H1 (cell line): ENCODE results near the gene TRAF3IP1. TPM values are rescaled to one million over a fixed set of nuclear protein-coding genes. Genes with fewer than 3 reads are reported as not detected.
A peak's percentile ranks its signal among the peaks of the same experiment; 100 is the strongest.

Experiments
- CTCF ChIA-PET: fragments of 300-600 bp; sonication (Branson Sonifier 250); formaldehyde crosslinking; loops from one replicate; lab custom pipeline; 2021; ENCODE audit not compliant: partially characterized antibody; lab: Charles Lee
- POLR2A ChIA-PET: fragments of 300-600 bp; sonication (Branson Sonifier 250); formaldehyde crosslinking; loops from one replicate; lab custom pipeline; 2021; ENCODE audit warnings: inconsistent platforms; ENCODE audit not compliant: partially characterized antibody; lab: Charles Lee
- DNase-seq, 2 experiments: peaks; one replicate each; pipeline versions ENCODE4 v3.0.0 to v3.0.0-alpha.2; 2010 to 2022; ENCODE audit warnings: low spot score in 2 of 2, low read depth in 1 of 2, mixed read lengths in 1 of 2
- FAIRE-seq: peaks from 2 replicates; lab custom pipeline; 2011; peaks lifted over from hg19 to GRCh38; lab: Jason Lieb, UNC
- H2AFZ ChIP-seq: 2 replicates; pipeline ENCODE4 v1.8.1; 2012; ENCODE audit warnings: low read length, inconsistent platforms
- H2AK5ac ChIP-seq: 2 replicates; pipeline ENCODE4 v1.6.1; 2013; ENCODE audit warnings: low read depth, low read length
- H2BK120ac ChIP-seq: replicated peaks from 2 replicates; pipeline ENCODE3; 2013; ENCODE audit warnings: low read depth, low read length, inconsistent platforms
- H2BK12ac ChIP-seq: 2 replicates; pipeline ENCODE4 v1.6.1; 2013; ENCODE audit warnings: low read depth, low read length
- H2BK15ac ChIP-seq: 2 replicates; pipeline ENCODE4 v1.6.1; 2013; ENCODE audit warnings: low read length
- H2BK20ac ChIP-seq: 2 replicates; pipeline ENCODE4 v1.6.1; 2013; ENCODE audit warnings: low read length
- H2BK5ac ChIP-seq: 2 replicates; pipeline ENCODE4 v1.6.1; 2013; ENCODE audit warnings: low read depth, low read length
- H3K14ac ChIP-seq: 2 replicates; pipeline ENCODE4 v1.6.1; 2013; ENCODE audit warnings: inconsistent platforms; ENCODE audit not compliant: insufficient read length
- H3K18ac ChIP-seq: 2 replicates; pipeline ENCODE4 v1.6.1; 2013; ENCODE audit warnings: low read length; ENCODE audit errors: extremely low read depth
- H3K23ac ChIP-seq: 2 replicates; pipeline ENCODE4 v1.6.1; 2013; ENCODE audit warnings: inconsistent platforms; ENCODE audit not compliant: insufficient read length
- H3K23me2 ChIP-seq: 2 replicates; pipeline ENCODE4 v1.6.1; 2013; ENCODE audit warnings: low read depth, low read length
- H3K27ac ChIP-seq: 2 replicates; pipeline ENCODE4 v1.6.1; 2011; ENCODE audit warnings: low read depth, low read length, inconsistent platforms
- H3K27me3 ChIP-seq, 4 experiments: replicated peaks in 1 of 4; 1 replicate in 1 of 4; 2 replicates in 3 of 4; pipeline versions ENCODE4 v1.6.1 to v1.8.1; 2011 to 2013; ENCODE audit warnings: low read length in 3 of 4, mild to moderate bottlenecking in 3 of 4, inconsistent platforms in 2 of 4, mixed read lengths in 2 of 4, moderate library complexity in 1 of 4; ENCODE audit not compliant: control insufficient read depth in 3 of 4, insufficient read depth in 3 of 4; ENCODE audit errors: extremely low read depth in 1 of 4
- H3K36me3 ChIP-seq, 4 experiments: 2 replicates each; pipeline versions ENCODE4 v1.6.1 to v1.8.1; 2011 to 2013; ENCODE audit warnings: mild to moderate bottlenecking in 4 of 4, low read length in 3 of 4, moderate library complexity in 2 of 4, control low read depth in 1 of 4, inconsistent platforms in 1 of 4; ENCODE audit not compliant: insufficient read depth in 4 of 4, control insufficient read depth in 2 of 4
- H3K4ac ChIP-seq: replicated peaks from 2 replicates; pipeline ENCODE3; 2013; ENCODE audit warnings: low read length, low read depth, mixed read lengths, inconsistent platforms; ENCODE audit not compliant: insufficient read length
- H3K4me1 ChIP-seq, 4 experiments: replicated peaks in 1 of 4; 1 replicate in 1 of 4; 2 replicates in 3 of 4; pipeline versions ENCODE4 v1.6.1 to v1.8.1; 2011 to 2013; ENCODE audit warnings: low read length in 3 of 4, inconsistent platforms in 2 of 4, mixed read lengths in 1 of 4; ENCODE audit not compliant: insufficient read depth in 4 of 4, control insufficient read depth in 3 of 4
- H3K4me2 ChIP-seq, 2 experiments: 2 replicates each; pipeline versions ENCODE4 v1.6.1 to v1.8.1; 2011 to 2013; ENCODE audit warnings: low read depth in 2 of 2, low read length in 2 of 2, control low read depth in 1 of 2, inconsistent platforms in 1 of 2, mild to moderate bottlenecking in 1 of 2; ENCODE audit not compliant: insufficient read depth in 1 of 2
- H3K4me3 ChIP-seq, 4 experiments: fragments of 200-600, 300-600 bp in 1 of 4; sonication (generic), shearing (Covaris generic), sonication (Bioruptor Twin) in 1 of 4; 2 replicates each; pipeline versions ENCODE4 v1.5.1 to v1.8.1; 2011 to 2016; ENCODE audit warnings: low read length in 4 of 4, low read depth in 3 of 4, control low read depth in 2 of 4, inconsistent platforms in 2 of 4, mild to moderate bottlenecking in 2 of 4, mixed read lengths in 1 of 4, moderate library complexity in 1 of 4; ENCODE audit not compliant: insufficient read depth in 2 of 4; ENCODE audit errors: extremely low read depth in 1 of 4
- H3K56ac ChIP-seq: replicated peaks from 2 replicates; pipeline ENCODE3; 2013; ENCODE audit warnings: low read depth, mild to moderate bottlenecking, mixed read lengths, low read length, inconsistent platforms; ENCODE audit not compliant: insufficient read length
- H3K79me1 ChIP-seq: 2 replicates; pipeline ENCODE4 v1.6.1; 2013; ENCODE audit warnings: low read depth, low read length, control low read depth
- H3K79me2 ChIP-seq, 2 experiments: 2 replicates each; pipeline versions ENCODE4 v1.6.1 to v1.8.1; 2012 to 2013; ENCODE audit warnings: low read length in 2 of 2, mild to moderate bottlenecking in 2 of 2, inconsistent platforms in 1 of 2; ENCODE audit not compliant: insufficient read depth in 2 of 2, control insufficient read depth in 1 of 2
- H3K9ac ChIP-seq, 4 experiments: replicated peaks in 1 of 4; 1 replicate in 1 of 4; 2 replicates in 3 of 4; pipeline versions ENCODE4 v1.6.1 to v1.8.1; 2011 to 2013; ENCODE audit warnings: low read depth in 3 of 4, low read length in 3 of 4, control low read depth in 2 of 4, mild to moderate bottlenecking in 2 of 4, moderate library complexity in 2 of 4, inconsistent platforms in 1 of 4; ENCODE audit errors: extremely low read depth in 1 of 4
- H3K9me3 ChIP-seq, 2 experiments: 2 replicates each; pipeline versions ENCODE4 v1.6.1 to v1.8.1; 2012 to 2013; ENCODE audit warnings: mild to moderate bottlenecking in 2 of 2, moderate library complexity in 2 of 2, control low read depth in 1 of 2, inconsistent platforms in 1 of 2, low read depth in 1 of 2, low read length in 1 of 2, mixed read lengths in 1 of 2; ENCODE audit not compliant: insufficient read depth in 2 of 2
- H4K20me1 ChIP-seq, 2 experiments: replicated peaks in 1 of 2; 2 replicates each; pipeline versions ENCODE3 to v1.8.1; 2011 to 2013; ENCODE audit warnings: inconsistent platforms in 2 of 2, low read length in 2 of 2, mild to moderate bottlenecking in 1 of 2; ENCODE audit not compliant: insufficient read depth in 2 of 2, control insufficient read depth in 1 of 2
- H4K5ac ChIP-seq: 2 replicates; pipeline ENCODE4 v1.6.1; 2013; ENCODE audit warnings: low read length, low read depth, mixed read lengths, inconsistent platforms; ENCODE audit not compliant: insufficient read length
- H4K8ac ChIP-seq: 2 replicates; pipeline ENCODE4 v1.8.0; 2013; ENCODE audit warnings: mild to moderate bottlenecking, moderate library complexity, low read length, inconsistent platforms; ENCODE audit not compliant: insufficient read depth; ENCODE audit errors: extremely low read depth
- H4K91ac ChIP-seq: replicated peaks from 2 replicates; pipeline ENCODE3; 2013; ENCODE audit warnings: low read length, mixed read lengths, inconsistent platforms; ENCODE audit not compliant: insufficient read length
- ATF2 ChIP-seq: IDR thresholded peaks from 2 replicates; pipeline ENCODE4 v1.6.1; 2012; ENCODE audit warnings: low read length, inconsistent platforms
- CBX5 ChIP-seq: fragments of 300-800, 300-1000 bp; sonication (generic); IDR thresholded peaks from 2 replicates; pipeline ENCODE4 v1.7.1; 2016; ENCODE audit warnings: antibody characterized with exemption, low read length, low read depth
- JUND ChIP-seq: IDR thresholded peaks from 2 replicates; pipeline ENCODE4 v1.6.1; 2011; ENCODE audit warnings: mild to moderate bottlenecking, improper control_type of control experiment, low read length
- KDM5A ChIP-seq: fragments of 200-600 bp; IDR thresholded peaks from 2 replicates; pipeline ENCODE4 v1.7.1; 2012; ENCODE audit warnings: mild to moderate bottlenecking, low read length, inconsistent platforms, mixed read lengths
- MAFK ChIP-seq: IDR thresholded peaks from 2 replicates; pipeline ENCODE4 v1.6.1; 2012; ENCODE audit warnings: low read depth, mild to moderate bottlenecking, improper control_type of control experiment, low read length
- RXRA ChIP-seq: IDR thresholded peaks from 2 replicates; pipeline ENCODE4 v1.6.1; 2011; ENCODE audit warnings: low read depth, mild to moderate bottlenecking, low read length, moderate library complexity; ENCODE audit not compliant: insufficient read depth
- SAP30 ChIP-seq: fragments of 300-600 bp; sonication (generic); IDR thresholded peaks from 2 replicates; pipeline ENCODE4 v1.7.1; 2012; ENCODE audit warnings: low read length, moderate library complexity, mild to moderate bottlenecking, inconsistent platforms; ENCODE audit not compliant: insufficient read depth, insufficient replicate concordance
- SIX5 ChIP-seq: IDR thresholded peaks from 2 replicates; pipeline ENCODE4 v1.6.1; 2011; ENCODE audit warnings: mild to moderate bottlenecking, low read depth, low read length
- SP4 ChIP-seq: IDR thresholded peaks from 2 replicates; pipeline ENCODE4 v1.6.1; 2012; ENCODE audit warnings: low read length, inconsistent platforms
- SRF ChIP-seq: IDR thresholded peaks from 2 replicates; pipeline ENCODE4 v1.6.1; 2011; ENCODE audit warnings: mild to moderate bottlenecking, low read depth, low read length, moderate library complexity
- WGBS, 2 experiments: shearing (Covaris generic) in 1 of 2; methylation state at CpG; one replicate each; pipeline versions ENCODE4 v1.1.6 to v1.1.7; 2013 to 2015; ENCODE audit warnings: low lambda C conversion rate in 2 of 2, mixed read lengths in 2 of 2, inconsistent platforms in 1 of 2, low coverage in 1 of 2, missing lambda C conversion rate in 1 of 2; ENCODE audit not compliant: insufficient replicate concordance in 2 of 2, insufficient coverage in 1 of 2, insufficient read length in 1 of 2; ENCODE audit errors: extremely low coverage in 1 of 2, missing lambda C conversion rate in 1 of 2; 5-methylcytosine and 5-hydroxymethylcytosine counted together
- polyA plus RNA-seq, 7 experiments: library from polyadenylated mRNA; depleted of rRNA in 3 of 7; stranded (reverse) in 5 of 7; unstranded in 2 of 7; fragments of >200 nt in 5 of 7; fragments of 200-250 nt in 2 of 7; gene quantifications; 1 replicate in 5 of 7; 2 replicates in 1 of 7; 4 replicates in 1 of 7; pipeline versions ENCODE4 v1.2.1 to v1.2.3, GENCODE V29; 2011 to 2013; ENCODE audit warnings: missing spikeins in 2 of 7, mixed read lengths in 2 of 7
- total RNA-seq: library from RNA; stranded (reverse); fragmentation: NEBNext Ultra II Directional; extraction: Animal tissue kit (Norgen Biotek cat#: 25700); gene quantifications from 2 replicates; pipeline ENCODE4 v1.2.1, GENCODE V29; 2021

TRAF3IP1 gene
- total and polyA plus RNA-seq, 2 of the 8 experiments (the other 6 are each of a cell fraction or from before 2014, with no cell fraction given): 2.3 to 17.5 TPM

- H2AK5ac ChIP-seq: no peak overlapping the region
- H3K9ac ChIP-seq: no peak overlapping the region
- no peaks in the 10 kb centered on the region for H3K79me1 ChIP-seq
- no peaks in the 10 kb centered on the region for H4K20me1 ChIP-seq
- ChIA-PET POLR2A (interaction anchor here (1.9 to 3.3 kb wide), 2 partner anchors 12 to 60 kb away, joined by 5 to 15 read pairs; partner anchors contain the start of genes HES6 and PER2), CTCF (interaction anchor here (0.7 to 5.9 kb wide), 6 partner anchors 8 to 139 kb away, joined by 3 to 40 read pairs (median 3); no protein-coding TSS in a partner anchor)
- H3K4me3 ChIP-seq: no peak overlapping the region
- no peak overlapping the region for H4K8ac ChIP-seq
- H3K27ac ChIP-seq: no peak overlapping the region
- no peak overlapping the region for H3K14ac ChIP-seq
- H3K4me2 ChIP-seq: no peak overlapping the region
- no peak overlapping the region for H2BK5ac ChIP-seq
- no peak overlapping the region for H3K23ac ChIP-seq
- H3K27me3 ChIP-seq: peaks cover 0 to 2% (median 0%) of the 10 kb centered on the region in 4 experiments; a peak in 2 of 7 replicates
- no peaks in the 10 kb centered on the region for H3K79me2 ChIP-seq
- no peak for FAIRE-seq
- peaks cover 0 to 3% (median 0%) of the 10 kb centered on the region in 4 experiments; a peak in 1 of 7 replicates for H3K4me1 ChIP-seq
- no peak overlapping the region for H3K56ac ChIP-seq
- no peak overlapping the region for H2BK12ac ChIP-seq
- H3K23me2 ChIP-seq: no peaks in the 10 kb centered on the region
- H2BK15ac ChIP-seq: peak overlapping the region; percentile 72; the same call in 1 of the 2 replicates
- no peak overlapping the region for H3K4ac ChIP-seq
- no peak overlapping the region for H2AFZ ChIP-seq
- no peak overlapping the region for H2BK20ac ChIP-seq
- no peak overlapping the region for H4K91ac ChIP-seq
- no peak overlapping the region for H3K18ac ChIP-seq
- no peak overlapping the region for H2BK120ac ChIP-seq
- no peak overlapping the region for H4K5ac ChIP-seq
- WGBS, 2 experiments: 91% methylated on average over 7 of the region's 7 CpGs; no CpG with 5 or more reads in 1 of the 2 experiments
- DNase-seq: no peak
- H3K9me3 ChIP-seq: no peaks in the 10 kb centered on the region
- H3K36me3 ChIP-seq: no peaks in the 10 kb centered on the region
- TF ChIP-seq SRF (no peak), SAP30 (no peak), ATF2 (no peak), RXRA (no peak), JUND (no peak), SP4 (no peak), KDM5A (no peak), MAFK (no peak), CBX5 (no peak), SIX5 (no peak)
Observed at GRCh38 chr2:238299803-238300202, 20.5 kb upstream of the TRAF3IP1 start.
